AG10803 (cell line): Measurements from ENCODE around the gene MCIDAS.

Source experiments
- DNase-seq: peaks from one replicate; pipeline ENCODE4 v3.0.0; 2010; ENCODE audit warnings: low read depth
- H3K4me3 ChIP-seq: 2 replicates; pipeline ENCODE4 v1.5.1; 2011; ENCODE audit warnings: mild to moderate bottlenecking, low read length, control low read depth
- CTCF ChIP-seq: conservative IDR thresholded peaks from 2 replicates; pipeline ENCODE4 v1.5.1; 2011; ENCODE audit warnings: mild to moderate bottlenecking, low read length, control low read depth, inconsistent platforms

Gene MCIDAS

GRCh38 chr5:55226934-55227663 is at the start of gene MCIDAS:
Gene MCIDAS, minus strand, starts transcription at chr5:55227315. Its CDS starts 177 bp downstream, at chr5:55227138.
- peak within 1 kb of the TSS; percentile 41 for H3K4me3 ChIP-seq
- TF ChIP-seq CTCF, result no peak
- peak; percentile 13 for DNase-seq

GRCh38 chr5:55276771-55277170 is 49.7 kb upstream of the MCIDAS start:
- peak; percentile 1 for DNase-seq
- H3K4me3 ChIP-seq, result no peak overlapping the region
- no peak for TF ChIP-seq CTCF

- DNase-seq, result no peak
- no peak overlapping the region for H3K4me3 ChIP-seq
- TF ChIP-seq CTCF, result no peak
These were observed 31.2 kb upstream of the MCIDAS start for GRCh38 chr5:55258339-55258738.

- no peak for DNase-seq
- H3K4me3 ChIP-seq, result no peak overlapping the region
- no peak for TF ChIP-seq CTCF
These were observed 27.7 kb upstream of the MCIDAS start for GRCh38 chr5:55254802-55255201.

GRCh38 chr5:55250064-55250463 is 22.9 kb upstream of the MCIDAS start:
- H3K4me3 ChIP-seq, result no peak overlapping the region
- DNase-seq, result no peak
- no peak for TF ChIP-seq CTCF

- DNase-seq, result no peak
- no peak for TF ChIP-seq CTCF
- H3K4me3 ChIP-seq, result no peak overlapping the region
These were observed 14.6 kb upstream of the MCIDAS start for GRCh38 chr5:55241746-55242145.

GRCh38 chr5:55236800-55237199 is 9.7 kb upstream of the MCIDAS start:
- DNase-seq, result no peak

More at GRCh38 chr5:55236800-55237199, 9.7 kb upstream of the MCIDAS start:
- H3K4me3 ChIP-seq, result no peak overlapping the region
- no peak for TF ChIP-seq CTCF
